WTC11 (cell line): Measurements from ENCODE around the gene ANO1. TPM values are rescaled to one million over a fixed set of nuclear protein-coding genes. Genes with fewer than 3 reads are reported as not detected.

ENCODE experiments used
- ATAC-seq: fragments of 200-7000 bp; cut with Tn5 transposase; 2 replicates; pipeline ENCODE4 v1.10.0; 2021; ENCODE audit warnings: mild to moderate bottlenecking, moderate library complexity
- CTCF ChIA-PET: fragments of 300-600 bp; sonication (Branson Sonifier 250); formaldehyde crosslinking; loops from one replicate; lab custom pipeline; 2021; ENCODE audit warnings: antibody characterized with exemption; lab: Charles Lee
- POLR2A ChIA-PET: fragments of 350-600 bp; sonication (Branson Sonifier 250); formaldehyde crosslinking; loops from one replicate; lab custom pipeline; 2021; ENCODE audit warnings: antibody characterized with exemption; lab: Charles Lee
- DNase-seq: peaks from one replicate; pipeline ENCODE4 v3.0.0; 2021; ENCODE audit warnings: low spot score
- H3K27ac Mint-ChIP-seq: 2 replicates; pipeline ENCODE4 v1.8.0; 2021; ENCODE audit warnings: mixed read lengths
- H3K27me3 Mint-ChIP-seq: 2 replicates; pipeline ENCODE4 v1.8.0; 2021; ENCODE audit warnings: low read depth, mild to moderate bottlenecking, moderate library complexity, mixed read lengths
- H3K36me3 Mint-ChIP-seq: 2 replicates; pipeline ENCODE4 v1.8.0; 2021; ENCODE audit warnings: mixed read lengths
- H3K4me1 Mint-ChIP-seq: 2 replicates; pipeline ENCODE4 v1.8.0; 2022; ENCODE audit warnings: mixed read lengths
- H3K4me3 Mint-ChIP-seq: 2 replicates; pipeline ENCODE4 v1.8.0; 2021; ENCODE audit warnings: mild to moderate bottlenecking, moderate library complexity, mixed read lengths
- H3K9me3 Mint-ChIP-seq: 2 replicates; pipeline ENCODE4 v1.8.0; 2021; ENCODE audit warnings: mixed read lengths
- ATF1 ChIP-seq: sonication (generic); formaldehyde crosslinking; IDR thresholded peaks from 2 replicates; pipeline ENCODE4 v1.8.1; 2023; ENCODE audit warnings: mild to moderate bottlenecking, moderate library complexity, missing genetic modification reagents
- CREM ChIP-seq: sonication (generic); formaldehyde crosslinking; IDR thresholded peaks from 2 replicates; pipeline ENCODE4 v1.8.1; 2022; ENCODE audit warnings: mild to moderate bottlenecking, missing genetic modification reagents, moderate library complexity
- ETV6 ChIP-seq: sonication (generic); formaldehyde crosslinking; IDR thresholded peaks from 2 replicates; pipeline ENCODE4 v1.8.1; 2022; ENCODE audit warnings: mild to moderate bottlenecking, missing genetic modification reagents
- GABPB1 ChIP-seq: sonication (generic); formaldehyde crosslinking; IDR thresholded peaks from 2 replicates; pipeline ENCODE4 v1.8.1; 2023; ENCODE audit warnings: mild to moderate bottlenecking, missing genetic modification reagents
- HMGA2 ChIP-seq: fragments of 250-450 bp; sonication (Bioruptor Pico); IDR thresholded peaks from 2 replicates; pipeline ENCODE4 v1.4.0; 2021; ENCODE audit warnings: mild to moderate bottlenecking, moderate library complexity
- JAZF1 ChIP-seq: fragments of 250-450 bp; sonication (Bioruptor Pico); IDR thresholded peaks from 2 replicates; pipeline ENCODE4 v1.9.0; 2021; ENCODE audit warnings: moderate library complexity, mild to moderate bottlenecking, inconsistent platforms
- JUN ChIP-seq: sonication (generic); formaldehyde crosslinking; IDR thresholded peaks from 2 replicates; pipeline ENCODE4 v1.8.0; 2023; ENCODE audit warnings: mild to moderate bottlenecking, missing genetic modification reagents
- MXD4 ChIP-seq: fragments of 250-450 bp; sonication (Bioruptor Pico); IDR thresholded peaks from 2 replicates; pipeline ENCODE4 v1.8.0; 2021; ENCODE audit warnings: mild to moderate bottlenecking, moderate library complexity, borderline replicate concordance
- NFATC4 ChIP-seq: fragments of 250-450 bp; sonication (Bioruptor Pico); IDR thresholded peaks from 2 replicates; pipeline ENCODE4 v1.9.0; 2021; ENCODE audit warnings: mild to moderate bottlenecking
- NFYB ChIP-seq: sonication (generic); formaldehyde crosslinking; conservative IDR thresholded peaks from 2 replicates; pipeline ENCODE4 v1.8.0; 2022; ENCODE audit warnings: low read depth, missing genetic modification reagents
- OVOL2 ChIP-seq: fragments of 250-450 bp; sonication (Bioruptor Pico); IDR thresholded peaks from 2 replicates; pipeline ENCODE4 v1.9.0; 2021; ENCODE audit warnings: mild to moderate bottlenecking, borderline replicate concordance
- TP53 ChIP-seq: sonication (generic); formaldehyde crosslinking; IDR thresholded peaks from 2 replicates; pipeline ENCODE4 v1.8.1; 2023; ENCODE audit warnings: mild to moderate bottlenecking, missing genetic modification reagents
- ZNF219 ChIP-seq: sonication (generic); formaldehyde crosslinking; IDR thresholded peaks from 2 replicates; pipeline ENCODE4 v1.8.0; 2023; ENCODE audit warnings: missing genetic modification reagents, mild to moderate bottlenecking, borderline replicate concordance
- ZNF232 ChIP-seq: sonication (generic); formaldehyde crosslinking; IDR thresholded peaks from 2 replicates; pipeline ENCODE4 v1.8.0; 2022; ENCODE audit warnings: mild to moderate bottlenecking, missing genetic modification reagents
- ZNF423 ChIP-seq: fragments of 250-450 bp; sonication (Bioruptor Pico); IDR thresholded peaks from 2 replicates; pipeline ENCODE4 v2.1.2; 2022; ENCODE audit warnings: mild to moderate bottlenecking, moderate library complexity
- total RNA-seq: library from RNA; stranded (reverse); gene quantifications from 3 replicates; pipeline ENCODE4 v1.2.3, GENCODE V29; 2021
- TF ChIP-seq, protein P1 (sequence below): sonication (generic); formaldehyde crosslinking; IDR thresholded peaks from 2 replicates; pipeline ENCODE4 v1.8.1; 2022; ENCODE audit warnings: mild to moderate bottlenecking, moderate library complexity, missing genetic modification reagents
- TF ChIP-seq, protein P2 (sequence below): sonication (generic); formaldehyde crosslinking; IDR thresholded peaks from 2 replicates; pipeline ENCODE4 v1.8.0; 2022; ENCODE audit warnings: mild to moderate bottlenecking, missing genetic modification reagents
- TF ChIP-seq, protein P3 (sequence below): fragments of 250-450 bp; sonication (Bioruptor Pico); IDR thresholded peaks from 2 replicates; pipeline ENCODE4 v1.9.0; 2021; ENCODE audit warnings: moderate library complexity, mild to moderate bottlenecking, inconsistent platforms, borderline replicate concordance
- TF ChIP-seq, protein P4 (sequence below): sonication (generic); formaldehyde crosslinking; IDR thresholded peaks from 2 replicates; pipeline ENCODE4 v1.8.0; 2022; ENCODE audit warnings: missing genetic modification reagents
- TF ChIP-seq, protein P5 (sequence below): sonication (generic); formaldehyde crosslinking; IDR thresholded peaks from 2 replicates; pipeline ENCODE4 v1.8.1; 2023; ENCODE audit warnings: mild to moderate bottlenecking, missing genetic modification reagents, borderline replicate concordance
- TF ChIP-seq, protein P6 (sequence below): sonication (generic); formaldehyde crosslinking; IDR thresholded peaks from 2 replicates; pipeline ENCODE4 v1.8.1; 2022; ENCODE audit warnings: mild to moderate bottlenecking, missing genetic modification reagents, moderate library complexity, borderline replicate concordance

The ANO1 gene
- total RNA-seq, 1 experiment from 2014 or later: 4.1 TPM

DNA sequence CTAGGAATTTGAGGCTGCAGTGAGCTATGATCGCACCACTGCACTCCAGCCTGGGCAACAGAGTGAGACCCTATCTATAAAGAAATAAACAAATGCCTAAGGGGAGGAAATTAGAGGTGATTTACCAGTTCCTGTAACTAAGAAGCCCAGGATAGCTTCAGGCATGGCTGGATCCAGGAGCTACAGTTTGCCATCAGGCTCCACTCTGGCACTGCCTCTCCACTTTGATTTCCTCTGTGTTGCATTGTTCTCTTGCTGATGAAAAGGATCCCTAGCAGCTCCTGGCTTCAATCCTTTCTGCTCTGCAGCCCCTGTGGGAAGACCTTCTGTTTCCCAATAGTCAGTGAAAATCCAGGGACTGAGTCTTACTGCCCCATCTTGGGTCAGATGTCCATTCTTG is 104.9 kb downstream of the ANO1 start:
- no peaks in the 10 kb centered on the region for H3K36me3 Mint-ChIP-seq
- H3K9me3 Mint-ChIP-seq: no peaks in the 10 kb centered on the region
- no peaks in the 10 kb centered on the region for H3K27me3 Mint-ChIP-seq
- ChIA-PET CTCF (interaction anchor here (0.5 to 1.3 kb wide), 5 partner anchors 25 to 296 kb away, joined by 3 read pairs; no protein-coding TSS in a partner anchor), POLR2A (interaction anchor here (0.6 kb wide), 1 partner anchor 18 kb away, joined by 5 read pairs; no protein-coding TSS in a partner anchor)
- ATAC-seq: no peak
- DNase-seq: no peak
- H3K4me3 Mint-ChIP-seq: no peak overlapping the region
- H3K4me1 Mint-ChIP-seq: no peaks in the 10 kb centered on the region
- no peak overlapping the region for H3K27ac Mint-ChIP-seq
- TF ChIP-seq, protein P1, sequence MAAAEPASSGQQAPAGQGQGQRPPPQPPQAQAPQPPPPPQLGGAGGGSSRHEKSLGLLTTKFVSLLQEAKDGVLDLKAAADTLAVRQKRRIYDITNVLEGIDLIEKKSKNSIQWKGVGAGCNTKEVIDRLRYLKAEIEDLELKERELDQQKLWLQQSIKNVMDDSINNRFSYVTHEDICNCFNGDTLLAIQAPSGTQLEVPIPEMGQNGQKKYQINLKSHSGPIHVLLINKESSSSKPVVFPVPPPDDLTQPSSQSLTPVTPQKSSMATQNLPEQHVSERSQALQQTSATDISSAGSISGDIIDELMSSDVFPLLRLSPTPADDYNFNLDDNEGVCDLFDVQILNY (CRISPR knock-in tag): no peak
- TF ChIP-seq, protein P2, sequence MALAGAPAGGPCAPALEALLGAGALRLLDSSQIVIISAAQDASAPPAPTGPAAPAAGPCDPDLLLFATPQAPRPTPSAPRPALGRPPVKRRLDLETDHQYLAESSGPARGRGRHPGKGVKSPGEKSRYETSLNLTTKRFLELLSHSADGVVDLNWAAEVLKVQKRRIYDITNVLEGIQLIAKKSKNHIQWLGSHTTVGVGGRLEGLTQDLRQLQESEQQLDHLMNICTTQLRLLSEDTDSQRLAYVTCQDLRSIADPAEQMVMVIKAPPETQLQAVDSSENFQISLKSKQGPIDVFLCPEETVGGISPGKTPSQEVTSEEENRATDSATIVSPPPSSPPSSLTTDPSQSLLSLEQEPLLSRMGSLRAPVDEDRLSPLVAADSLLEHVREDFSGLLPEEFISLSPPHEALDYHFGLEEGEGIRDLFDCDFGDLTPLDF: no peak
- TF ChIP-seq MXD4 (CRISPR knock-in tag): no peak
- TF ChIP-seq ETV6 (CRISPR knock-in tag): no peak
- TF ChIP-seq, protein P3, sequence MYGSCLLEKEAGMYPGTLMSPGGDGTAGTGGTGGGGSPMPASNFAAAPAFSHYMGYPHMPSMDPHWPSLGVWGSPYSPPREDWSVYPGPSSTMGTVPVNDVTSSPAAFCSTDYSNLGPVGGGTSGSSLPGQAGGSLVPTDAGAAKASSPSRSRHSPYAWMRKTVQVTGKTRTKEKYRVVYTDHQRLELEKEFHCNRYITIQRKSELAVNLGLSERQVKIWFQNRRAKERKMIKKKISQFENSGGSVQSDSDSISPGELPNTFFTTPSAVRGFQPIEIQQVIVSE (CRISPR knock-in tag): no peak
- TF ChIP-seq, protein P4, sequence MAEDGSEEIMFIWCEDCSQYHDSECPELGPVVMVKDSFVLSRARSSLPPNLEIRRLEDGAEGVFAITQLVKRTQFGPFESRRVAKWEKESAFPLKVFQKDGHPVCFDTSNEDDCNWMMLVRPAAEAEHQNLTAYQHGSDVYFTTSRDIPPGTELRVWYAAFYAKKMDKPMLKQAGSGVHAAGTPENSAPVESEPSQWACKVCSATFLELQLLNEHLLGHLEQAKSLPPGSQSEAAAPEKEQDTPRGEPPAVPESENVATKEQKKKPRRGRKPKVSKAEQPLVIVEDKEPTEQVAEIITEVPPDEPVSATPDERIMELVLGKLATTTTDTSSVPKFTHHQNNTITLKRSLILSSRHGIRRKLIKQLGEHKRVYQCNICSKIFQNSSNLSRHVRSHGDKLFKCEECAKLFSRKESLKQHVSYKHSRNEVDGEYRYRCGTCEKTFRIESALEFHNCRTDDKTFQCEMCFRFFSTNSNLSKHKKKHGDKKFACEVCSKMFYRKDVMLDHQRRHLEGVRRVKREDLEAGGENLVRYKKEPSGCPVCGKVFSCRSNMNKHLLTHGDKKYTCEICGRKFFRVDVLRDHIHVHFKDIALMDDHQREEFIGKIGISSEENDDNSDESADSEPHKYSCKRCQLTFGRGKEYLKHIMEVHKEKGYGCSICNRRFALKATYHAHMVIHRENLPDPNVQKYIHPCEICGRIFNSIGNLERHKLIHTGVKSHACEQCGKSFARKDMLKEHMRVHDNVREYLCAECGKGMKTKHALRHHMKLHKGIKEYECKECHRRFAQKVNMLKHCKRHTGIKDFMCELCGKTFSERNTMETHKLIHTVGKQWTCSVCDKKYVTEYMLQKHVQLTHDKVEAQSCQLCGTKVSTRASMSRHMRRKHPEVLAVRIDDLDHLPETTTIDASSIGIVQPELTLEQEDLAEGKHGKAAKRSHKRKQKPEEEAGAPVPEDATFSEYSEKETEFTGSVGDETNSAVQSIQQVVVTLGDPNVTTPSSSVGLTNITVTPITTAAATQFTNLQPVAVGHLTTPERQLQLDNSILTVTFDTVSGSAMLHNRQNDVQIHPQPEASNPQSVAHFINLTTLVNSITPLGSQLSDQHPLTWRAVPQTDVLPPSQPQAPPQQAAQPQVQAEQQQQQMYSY (CRISPR knock-in tag): no peak

DNA sequence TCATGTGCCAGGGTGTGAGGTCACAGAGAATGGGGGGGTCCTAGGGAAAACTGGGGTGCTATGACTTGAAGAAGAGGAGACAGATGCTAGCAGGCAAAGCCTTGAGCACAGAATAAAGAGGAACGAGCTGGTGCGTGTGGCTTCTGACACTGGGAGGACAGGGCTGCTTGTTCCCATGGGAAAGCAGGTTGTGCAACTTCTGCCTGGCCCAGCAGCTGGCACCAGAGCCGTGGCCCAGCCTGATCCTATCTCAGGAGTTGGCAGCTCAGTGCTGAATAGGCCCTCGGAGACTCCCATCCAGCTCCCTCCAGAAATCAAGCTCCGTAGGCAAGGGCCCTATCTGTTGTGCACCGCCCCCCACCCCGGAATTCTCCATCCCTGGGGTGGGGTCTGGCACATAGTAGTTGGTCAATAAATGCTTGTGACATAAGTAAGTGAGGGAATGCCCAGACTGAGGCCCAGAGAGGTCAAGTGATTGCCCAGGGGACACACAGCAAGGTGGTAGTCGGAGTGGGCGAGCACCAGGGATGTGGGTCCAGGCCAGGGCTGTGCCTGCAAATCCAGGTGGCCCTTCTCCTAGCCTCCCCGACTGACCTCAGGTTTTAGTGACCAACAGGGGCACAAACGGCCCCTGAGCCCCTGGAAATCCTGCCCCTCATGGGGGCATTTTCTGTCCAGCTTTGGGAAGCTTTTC is 105.5 kb downstream of the ANO1 start:
- DNase-seq (no peak), ATAC-seq (no peak)
- ChIA-PET CTCF (interaction anchor here (0.5 to 1.5 kb wide), 4 partner anchors 12 to 296 kb away, joined by 3 to 6 read pairs (median 3); no protein-coding TSS in a partner anchor), POLR2A (interaction anchor here (0.6 kb wide), 1 partner anchor 18 kb away, joined by 5 read pairs; no protein-coding TSS in a partner anchor)
- H3K27ac Mint-ChIP-seq: no peak overlapping the region
- no peaks in the 10 kb centered on the region for H3K4me1 Mint-ChIP-seq
- H3K4me3 Mint-ChIP-seq: no peak overlapping the region
- H3K36me3 Mint-ChIP-seq: no peaks in the 10 kb centered on the region
- no peaks in the 10 kb centered on the region for H3K27me3 Mint-ChIP-seq
- no peak for TF ChIP-seq CREM (CRISPR knock-in tag)
- TF ChIP-seq TP53 (CRISPR knock-in tag): no peak
- TF ChIP-seq ZNF219 (CRISPR knock-in tag): no peak
- TF ChIP-seq OVOL2 (CRISPR knock-in tag): no peak
- TF ChIP-seq JUN (CRISPR knock-in tag): no peak
- no peak for TF ChIP-seq JAZF1 (CRISPR knock-in tag)
- TF ChIP-seq ZNF423 (CRISPR knock-in tag): no peak
- no peak for TF ChIP-seq NFATC4
- TF ChIP-seq HMGA2 (CRISPR knock-in tag): no peak
- no peak for TF ChIP-seq ZNF232
- no peak for TF ChIP-seq GABPB1 (CRISPR knock-in tag)
- TF ChIP-seq, protein P5, sequence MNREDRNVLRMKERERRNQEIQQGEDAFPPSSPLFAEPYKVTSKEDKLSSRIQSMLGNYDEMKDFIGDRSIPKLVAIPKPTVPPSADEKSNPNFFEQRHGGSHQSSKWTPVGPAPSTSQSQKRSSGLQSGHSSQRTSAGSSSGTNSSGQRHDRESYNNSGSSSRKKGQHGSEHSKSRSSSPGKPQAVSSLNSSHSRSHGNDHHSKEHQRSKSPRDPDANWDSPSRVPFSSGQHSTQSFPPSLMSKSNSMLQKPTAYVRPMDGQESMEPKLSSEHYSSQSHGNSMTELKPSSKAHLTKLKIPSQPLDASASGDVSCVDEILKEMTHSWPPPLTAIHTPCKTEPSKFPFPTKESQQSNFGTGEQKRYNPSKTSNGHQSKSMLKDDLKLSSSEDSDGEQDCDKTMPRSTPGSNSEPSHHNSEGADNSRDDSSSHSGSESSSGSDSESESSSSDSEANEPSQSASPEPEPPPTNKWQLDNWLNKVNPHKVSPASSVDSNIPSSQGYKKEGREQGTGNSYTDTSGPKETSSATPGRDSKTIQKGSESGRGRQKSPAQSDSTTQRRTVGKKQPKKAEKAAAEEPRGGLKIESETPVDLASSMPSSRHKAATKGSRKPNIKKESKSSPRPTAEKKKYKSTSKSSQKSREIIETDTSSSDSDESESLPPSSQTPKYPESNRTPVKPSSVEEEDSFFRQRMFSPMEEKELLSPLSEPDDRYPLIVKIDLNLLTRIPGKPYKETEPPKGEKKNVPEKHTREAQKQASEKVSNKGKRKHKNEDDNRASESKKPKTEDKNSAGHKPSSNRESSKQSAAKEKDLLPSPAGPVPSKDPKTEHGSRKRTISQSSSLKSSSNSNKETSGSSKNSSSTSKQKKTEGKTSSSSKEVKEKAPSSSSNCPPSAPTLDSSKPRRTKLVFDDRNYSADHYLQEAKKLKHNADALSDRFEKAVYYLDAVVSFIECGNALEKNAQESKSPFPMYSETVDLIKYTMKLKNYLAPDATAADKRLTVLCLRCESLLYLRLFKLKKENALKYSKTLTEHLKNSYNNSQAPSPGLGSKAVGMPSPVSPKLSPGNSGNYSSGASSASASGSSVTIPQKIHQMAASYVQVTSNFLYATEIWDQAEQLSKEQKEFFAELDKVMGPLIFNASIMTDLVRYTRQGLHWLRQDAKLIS (CRISPR knock-in tag): no peak
- TF ChIP-seq, protein P2: no peak
- no peak for TF ChIP-seq ATF1 (CRISPR knock-in tag)
- TF ChIP-seq NFYB (CRISPR knock-in tag): no peak
- TF ChIP-seq, protein P6, sequence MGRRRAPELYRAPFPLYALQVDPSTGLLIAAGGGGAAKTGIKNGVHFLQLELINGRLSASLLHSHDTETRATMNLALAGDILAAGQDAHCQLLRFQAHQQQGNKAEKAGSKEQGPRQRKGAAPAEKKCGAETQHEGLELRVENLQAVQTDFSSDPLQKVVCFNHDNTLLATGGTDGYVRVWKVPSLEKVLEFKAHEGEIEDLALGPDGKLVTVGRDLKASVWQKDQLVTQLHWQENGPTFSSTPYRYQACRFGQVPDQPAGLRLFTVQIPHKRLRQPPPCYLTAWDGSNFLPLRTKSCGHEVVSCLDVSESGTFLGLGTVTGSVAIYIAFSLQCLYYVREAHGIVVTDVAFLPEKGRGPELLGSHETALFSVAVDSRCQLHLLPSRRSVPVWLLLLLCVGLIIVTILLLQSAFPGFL: no peak
- H3K9me3 Mint-ChIP-seq: no peaks in the 10 kb centered on the region
